Measurements from ENCODE around the gene MAB21L4. TPM values are rescaled to one million over a fixed set of nuclear protein-coding genes. Genes with fewer than 3 reads are reported as not detected.

The MAB21L4 gene
- total RNA-seq, 1 donor = not detected

Other genes starting within 250 kb of the MAB21L4 start
- not detected for gene AQP12B, start 213.3 kb downstream of the MAB21L4 start, total RNA-seq
- not detected for gene AQP12A, start 204.3 kb downstream of the MAB21L4 start, total RNA-seq
- gene KIF1A, start 75.9 kb downstream of the MAB21L4 start, total RNA-seq = not detected
- not detected for gene AGXT, start 27.3 kb downstream of the MAB21L4 start, total RNA-seq
- not detected for gene CROCC2, start 10.2 kb upstream of the MAB21L4 start, total RNA-seq
- gene SNED1, start 102.5 kb upstream of the MAB21L4 start, total RNA-seq = 8.2 TPM
- 103 TPM for gene MTERF4, start 206.1 kb upstream of the MAB21L4 start, total RNA-seq

All from mononuclear cell (primary cell).